ENCODE measurements around the gene FIZ1.

GRCh38 chr19:55622242-55622969 is 23.1 kb upstream of the FIZ1 start:
- no peak for TF ChIP-seq PPARA (CRISPR knock-in tag; IDR thresholded peaks at IDR 0.05; ENCODE audit: borderline replicate concordance)
- TF ChIP-seq PATZ1 (CRISPR knock-in tag; IDR thresholded peaks at IDR 0.05; ENCODE audit: borderline replicate concordance), result no peak
- TF ChIP-seq CREB5 (CRISPR knock-in tag; IDR thresholded peaks at IDR 0.05; ENCODE audit: low read depth), result no peak
- TF ChIP-seq BACH2 (CRISPR knock-in tag; IDR thresholded peaks at IDR 0.05; ENCODE audit: borderline replicate concordance), result no peak
- no peak for TF ChIP-seq ISL1 (CRISPR knock-in tag; IDR thresholded peaks at IDR 0.05)
- no peak for TF ChIP-seq CSRNP3 (CRISPR knock-in tag; IDR thresholded peaks at IDR 0.05)
- TF ChIP-seq TOX (CRISPR knock-in tag; IDR thresholded peaks at IDR 0.05; ENCODE audit: borderline replicate concordance), result no peak
- TF ChIP-seq CSDC2 (CRISPR knock-in tag; IDR thresholded peaks at IDR 0.05), result no peak
- no peak for TF ChIP-seq ZNF565 (CRISPR knock-in tag; conservative IDR thresholded peaks at IDR 0.05; ENCODE audit: low read depth)
- TF ChIP-seq OSR1 (CRISPR knock-in tag; IDR thresholded peaks at IDR 0.05), result no peak
- TF ChIP-seq ARNTL (CRISPR knock-in tag; IDR thresholded peaks at IDR 0.05; ENCODE audit: borderline replicate concordance, low read depth), result no peak
- TF ChIP-seq ZFP30 (CRISPR knock-in tag; IDR thresholded peaks at IDR 0.05), result no peak
- TF ChIP-seq SNAI2 (CRISPR knock-in tag; IDR thresholded peaks at IDR 0.05), result no peak
- TF ChIP-seq ZC3H10 (CRISPR knock-in tag; IDR thresholded peaks at IDR 0.05), result no peak

All from SK-N-SH treated with all-trans-retinoic acid at 6 μM for 48 hours (cell line).